ENCODE measurements around the gene ZBTB3.
"Not testable (repeated sequence)": the region's sequence is repeated elsewhere in the genome, so short reads cannot be mapped to it uniquely, and the experiment has no call there.

The ZBTB3 gene

DNA sequence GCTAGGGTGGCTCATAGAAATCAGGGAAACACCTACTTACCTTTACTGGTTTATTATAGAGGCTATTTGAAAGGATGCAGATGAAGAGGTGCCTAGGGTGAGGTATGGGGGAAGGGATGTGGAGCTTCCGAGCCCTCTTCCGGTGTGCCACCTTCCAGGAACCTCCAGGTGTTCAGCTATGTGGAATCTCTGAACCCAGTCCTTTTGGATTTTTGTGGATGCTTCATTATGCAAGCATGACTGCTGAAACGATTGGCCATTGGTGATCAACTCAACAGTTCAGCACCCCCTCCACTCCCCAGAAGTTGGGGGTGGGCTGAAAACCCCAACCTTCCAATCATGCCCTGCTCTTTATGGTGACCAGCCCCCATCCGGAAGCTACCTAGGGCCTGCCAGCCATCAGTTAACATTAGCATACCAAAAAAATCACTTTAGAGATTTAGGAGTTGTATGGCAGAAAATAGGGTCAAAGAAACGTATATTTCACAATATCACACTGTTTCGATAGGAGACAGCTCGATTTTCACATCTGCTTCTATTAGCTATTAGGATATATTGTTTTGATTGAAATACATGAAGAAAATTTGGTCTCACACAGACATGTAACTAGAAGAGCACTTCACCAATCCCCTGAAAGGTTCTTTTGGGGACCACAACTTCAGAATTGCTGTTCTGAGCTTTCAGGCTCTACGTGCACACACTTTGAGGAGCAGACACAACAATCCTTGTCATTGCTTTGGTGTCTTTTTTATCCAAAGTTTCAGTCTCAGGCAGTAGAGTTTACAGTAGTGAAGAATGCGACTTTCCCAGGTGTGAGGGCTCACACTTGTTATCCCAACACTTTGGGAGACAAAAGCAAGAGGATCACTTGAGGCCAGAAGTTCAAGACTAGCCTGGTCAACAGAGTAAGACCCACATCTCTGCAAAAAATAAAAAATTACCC lies 4.2 kb upstream of the ZBTB3 start:
- DNase-seq (ENCODE audit: low spot score), result no peak

DNA sequence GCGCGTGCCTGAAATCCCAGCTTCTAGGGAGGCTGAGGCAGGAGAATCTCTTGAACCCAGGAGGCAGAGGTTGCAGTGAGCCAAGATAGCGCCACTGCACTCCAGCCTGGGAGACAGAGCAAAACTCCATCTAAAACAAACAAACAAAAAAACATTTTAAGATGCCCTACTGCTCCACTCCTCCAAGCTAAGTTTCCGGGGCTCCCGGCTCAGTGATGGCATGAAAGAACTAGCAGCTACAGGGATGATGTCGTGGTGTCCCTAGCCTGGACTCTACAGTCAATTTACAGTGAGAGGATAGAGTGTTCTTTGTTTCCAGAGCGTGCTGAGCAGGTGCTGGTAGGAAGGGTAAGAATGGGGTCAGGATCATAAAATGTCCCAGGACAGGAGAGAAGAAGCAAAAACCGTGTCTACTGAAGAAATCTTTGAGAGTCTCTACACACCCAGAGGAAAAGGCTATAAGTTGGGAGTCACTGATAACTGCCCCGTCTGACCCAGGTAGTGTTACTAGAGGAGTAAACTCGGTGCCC lies 1.2 kb upstream of the ZBTB3 start:
- DNase-seq (ENCODE audit: low spot score), result no peak

DNA sequence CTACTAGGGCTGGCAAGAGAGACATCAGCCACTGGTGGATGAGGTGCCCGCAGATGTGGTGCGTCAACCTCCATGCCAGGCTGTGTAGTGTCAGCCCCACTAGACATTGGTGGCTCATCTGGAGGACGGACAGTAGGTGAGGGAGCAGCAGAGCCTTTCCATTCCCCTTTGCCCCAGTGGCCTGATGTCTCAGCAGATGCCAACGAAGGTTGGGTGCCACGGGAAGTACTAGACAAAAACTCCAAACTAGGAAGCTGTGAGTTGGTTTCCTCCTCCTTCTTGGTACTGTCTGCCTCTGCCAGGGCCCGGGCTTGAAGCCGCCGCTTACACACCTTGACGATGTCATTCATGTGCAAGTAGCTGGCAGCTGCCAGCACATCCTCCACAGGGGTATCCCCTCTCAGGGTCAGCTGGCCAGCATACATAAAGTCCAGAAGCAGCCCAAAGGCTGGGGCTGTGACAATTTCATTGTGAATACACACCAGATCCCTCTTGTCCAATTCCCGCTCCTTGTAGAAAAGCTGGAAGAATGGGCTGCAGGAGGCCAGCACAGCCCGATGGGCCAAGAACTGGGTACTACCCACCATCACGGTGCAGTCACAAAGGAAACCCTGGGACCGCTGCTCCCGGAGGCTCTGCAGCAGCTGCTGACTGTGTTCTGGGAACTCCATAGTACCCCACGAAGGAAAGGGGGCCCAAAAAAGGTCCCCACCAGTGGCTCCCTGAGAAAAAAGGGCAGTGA lies 795 bp downstream of the ZBTB3 start:
- DNase-seq (ENCODE audit: low spot score), result no peak

DNA sequence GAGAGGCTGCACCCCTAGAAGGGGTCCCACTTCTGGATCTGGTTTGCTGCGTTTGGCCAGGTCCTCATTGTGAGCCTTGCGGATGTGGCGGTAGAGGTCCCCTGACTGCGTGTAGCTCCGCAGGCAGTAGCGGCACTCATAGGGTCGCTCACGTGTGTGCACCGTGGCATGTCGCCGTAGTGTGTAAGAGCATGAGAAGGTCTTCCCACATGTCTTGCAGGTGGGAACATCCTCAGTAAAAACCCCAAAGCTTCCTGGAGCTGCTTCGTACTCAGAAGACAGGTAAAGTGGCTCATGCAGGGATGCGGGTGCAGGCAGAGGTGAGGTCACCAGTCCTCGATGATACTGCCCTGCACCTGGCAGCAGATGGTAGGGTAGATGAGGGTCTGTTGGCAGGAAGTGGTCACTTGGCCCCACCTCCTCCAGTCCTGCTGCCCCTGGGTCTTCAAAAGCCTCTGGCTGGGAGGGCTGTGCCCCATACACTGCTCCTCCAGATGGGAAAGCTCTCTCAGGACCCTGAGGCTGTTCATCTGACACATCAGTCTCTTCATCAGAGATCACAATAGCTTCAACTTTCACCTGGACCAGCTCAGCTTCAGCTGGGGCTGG lies 1.7 kb downstream of the ZBTB3 start:
- DNase-seq (ENCODE audit: low spot score), result no peak

DNA sequence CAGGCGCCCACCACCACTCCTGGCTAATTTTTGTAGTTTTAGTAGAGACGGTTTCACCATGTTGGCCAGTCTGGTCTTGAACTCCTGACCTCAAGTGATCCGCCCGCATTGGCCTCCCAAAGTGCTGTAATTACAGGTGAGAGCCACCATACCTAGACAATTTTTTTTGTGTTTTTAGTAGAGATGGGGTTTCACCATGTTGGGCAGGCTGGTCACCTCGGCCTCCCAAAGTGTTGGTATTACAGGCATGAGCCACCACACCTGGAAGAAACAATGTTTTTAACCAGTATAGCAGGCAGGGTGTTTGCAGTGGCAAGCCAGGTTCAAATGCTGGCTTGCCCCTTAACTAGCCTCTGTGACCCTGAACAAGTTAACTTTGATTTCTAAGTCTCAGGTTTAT lies 4.0 kb downstream of the ZBTB3 start:
- DNase-seq (ENCODE audit: low spot score), result not testable (repeated sequence)

DNA sequence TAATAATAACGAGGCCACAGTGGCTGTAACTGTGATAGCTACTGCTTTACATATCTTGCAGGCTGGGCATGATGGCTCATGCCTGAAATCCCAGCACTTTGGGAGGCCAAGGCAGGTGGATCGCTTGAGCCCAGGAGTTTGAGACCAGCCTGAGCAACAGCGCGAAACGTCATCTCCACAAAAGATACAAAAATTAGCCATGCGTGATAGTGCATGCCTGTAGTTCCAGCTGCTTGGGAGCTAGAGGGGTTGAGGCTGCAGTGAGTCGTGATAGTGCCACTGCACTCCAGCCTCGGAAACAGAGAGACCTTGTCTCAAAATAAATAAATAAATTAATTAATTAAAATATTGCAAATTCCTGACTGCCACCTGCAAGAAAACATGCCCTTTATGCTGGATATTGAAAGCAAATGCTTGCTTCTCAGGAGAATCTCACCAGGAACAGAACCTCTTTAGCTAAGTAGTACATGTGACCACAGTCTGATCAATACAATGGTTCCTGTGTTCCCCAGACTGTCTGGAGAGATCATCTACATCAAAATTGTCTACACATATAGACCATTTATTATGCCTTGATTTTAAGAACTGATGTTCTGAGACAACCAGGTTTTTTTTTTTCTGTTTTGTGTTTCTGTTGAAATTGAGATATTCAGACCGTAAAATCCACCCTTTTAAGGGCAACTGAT lies 6.3 kb downstream of the ZBTB3 start:
- DNase-seq (ENCODE audit: low spot score), result no peak

DNA sequence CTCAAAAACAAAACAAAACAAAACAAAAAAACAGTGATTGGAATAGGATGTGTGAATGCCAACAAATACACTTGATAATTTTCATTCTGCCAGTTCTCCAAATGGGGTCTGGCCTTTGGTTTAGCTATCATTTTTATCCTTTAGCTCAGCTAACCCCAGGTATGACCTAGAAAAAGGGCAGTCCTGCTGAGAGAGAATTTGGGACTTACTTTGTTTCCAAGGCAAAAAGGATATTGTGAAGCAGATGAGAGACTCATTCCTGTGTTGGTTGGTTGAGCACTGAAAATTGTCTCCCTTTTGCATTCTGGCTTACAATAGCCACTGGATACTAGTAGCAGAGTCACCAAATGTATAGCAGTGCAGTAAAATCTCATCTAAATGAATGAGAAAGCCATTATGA lies 16.8 kb downstream of the ZBTB3 start:
- no peak for DNase-seq (ENCODE audit: low spot score)

DNA sequence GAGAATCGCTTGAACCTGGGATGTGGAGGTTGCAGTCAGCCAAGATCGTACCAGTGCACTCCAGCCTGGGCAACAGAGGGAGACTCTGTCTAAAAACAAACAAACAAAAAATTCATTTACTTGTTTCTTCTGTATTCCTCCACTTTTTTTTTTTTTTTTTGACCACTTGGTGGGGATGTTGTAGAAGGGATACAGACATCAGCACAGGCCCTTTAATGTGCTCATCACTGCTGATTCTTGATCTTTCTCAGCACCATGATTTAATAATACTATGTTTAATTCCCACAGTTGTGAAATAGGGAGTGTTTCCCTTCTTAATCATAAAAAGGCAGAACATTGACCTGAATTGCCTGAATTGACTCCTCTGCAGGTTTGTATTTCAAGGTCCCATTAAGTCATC lies 21.1 kb downstream of the ZBTB3 start:
- DNase-seq (ENCODE audit: low spot score), result no peak

DNA sequence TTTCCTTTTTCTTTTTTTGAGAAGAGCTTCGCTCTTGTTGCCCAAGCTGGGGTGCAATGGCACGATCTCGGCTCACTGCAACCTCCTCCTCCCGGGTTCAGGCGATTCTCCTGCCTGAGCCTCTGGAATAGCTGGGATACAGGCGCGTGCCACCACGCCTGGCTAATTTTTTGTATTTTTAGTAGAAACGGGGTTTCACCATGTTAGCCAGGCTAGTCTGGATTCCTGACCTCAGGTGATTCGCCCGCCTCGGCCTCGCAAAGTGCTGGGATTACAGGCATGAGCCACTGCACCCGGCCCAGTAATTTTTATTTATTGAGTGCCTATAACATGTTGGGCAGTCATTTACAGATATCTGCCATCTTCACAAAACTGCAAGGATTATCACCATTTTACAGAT lies 23.9 kb downstream of the ZBTB3 start:
- DNase-seq (ENCODE audit: low spot score), result not testable (repeated sequence)

DNA sequence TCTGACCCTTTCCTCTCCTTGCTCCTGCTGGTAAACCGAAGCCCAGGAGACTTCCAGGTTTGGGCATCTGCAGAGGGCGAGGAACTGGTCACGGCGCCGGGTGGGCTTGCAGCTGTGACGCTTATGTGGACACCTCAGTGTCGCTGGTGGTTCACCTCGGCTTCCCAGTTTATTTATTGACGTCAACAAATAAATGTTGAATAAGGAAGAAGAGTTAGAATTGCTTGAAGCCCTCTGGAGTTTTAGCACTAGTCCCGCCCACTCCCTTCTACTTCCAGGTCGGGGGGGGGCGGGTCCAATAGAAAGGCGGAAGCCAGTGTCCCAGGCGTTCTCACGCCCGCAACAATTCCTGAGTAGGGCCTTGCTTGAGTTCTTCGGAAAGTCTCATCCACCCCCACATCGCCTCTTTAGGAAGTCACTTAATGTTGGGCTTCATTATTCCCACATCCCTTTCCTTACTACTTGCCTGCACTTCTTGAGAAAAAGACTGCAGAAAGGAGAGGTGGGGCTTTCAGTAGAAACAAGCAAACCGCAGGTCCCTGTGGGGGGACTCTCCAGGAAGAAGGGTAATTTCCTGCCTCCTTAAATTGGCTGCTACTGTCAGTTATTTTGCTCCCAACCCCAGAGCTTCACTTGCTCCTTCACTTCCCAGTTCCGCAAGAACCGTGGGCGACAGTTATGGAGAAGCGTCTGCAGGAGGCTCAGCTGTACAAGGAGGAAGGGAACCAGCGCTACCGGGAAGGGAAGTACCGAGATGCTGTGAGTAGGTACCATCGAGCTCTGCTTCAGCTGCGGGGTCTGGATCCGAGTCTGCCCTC lies 25.6 kb downstream of the ZBTB3 start, which contains the start of gene TTC9C:
Gene TTC9C (plus strand): TSS at position 316 of the 818 bp plus-strand sequence. CDS start 363 bp downstream, at position 679.
- peak; percentile 86 for DNase-seq (ENCODE audit: low spot score)

DNA sequence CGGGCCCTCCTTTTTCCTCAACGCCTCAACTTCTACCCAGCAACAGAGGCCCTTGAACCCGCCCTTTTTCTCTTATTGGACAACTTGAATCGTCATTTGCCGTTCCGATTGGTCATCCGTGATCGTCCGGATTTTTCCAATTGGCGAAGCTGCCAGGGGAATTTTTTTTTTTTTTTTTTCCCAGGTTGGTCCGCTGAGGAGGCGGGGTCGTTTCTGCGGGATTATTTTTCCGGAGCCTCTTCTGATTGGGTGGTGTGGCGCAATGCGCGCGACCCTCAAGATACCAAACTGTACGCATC lies 26.1 kb downstream of the ZBTB3 start:
- DNase-seq (ENCODE audit: low spot score), result peak; percentile 89

DNA sequence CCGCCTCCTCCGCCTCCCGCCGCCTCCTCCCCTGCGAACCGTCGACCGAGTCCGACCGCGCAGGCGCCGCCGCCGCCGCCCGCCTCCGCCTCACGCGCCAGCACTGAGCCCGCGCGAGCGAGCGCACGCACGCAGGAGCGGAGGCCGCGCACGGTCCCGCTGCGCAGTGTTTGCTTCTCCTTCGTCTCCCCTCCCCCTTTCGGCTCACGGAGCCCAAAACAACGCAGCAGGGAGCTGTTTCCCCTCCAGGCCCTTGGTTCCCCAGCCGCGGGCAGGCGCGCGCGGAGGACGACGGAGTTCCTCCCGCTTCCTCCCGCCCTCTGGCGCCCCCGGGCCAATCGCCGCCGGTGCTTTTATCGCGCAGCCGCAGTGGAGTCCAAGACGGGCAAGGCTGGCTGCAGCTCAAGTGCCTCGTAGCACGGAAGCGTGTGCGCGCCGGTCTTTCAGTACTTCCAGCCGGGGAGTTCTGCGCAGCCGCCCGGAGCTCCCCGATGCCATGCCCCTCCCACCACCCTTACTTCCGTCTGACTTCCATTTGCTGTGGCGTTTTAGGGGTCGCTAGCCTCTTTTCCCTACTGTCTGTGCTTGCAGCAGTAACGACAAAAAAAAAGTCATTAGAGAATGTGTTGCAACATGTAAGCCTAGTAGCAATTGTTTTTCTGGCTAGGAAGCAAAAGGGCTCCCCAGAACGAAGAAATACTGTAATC lies 26.6 kb downstream of the ZBTB3 start, which contains the start of gene HNRNPUL2:
Gene HNRNPUL2 (minus strand): TSS at position 293 of the 707 bp plus-strand sequence. CDS start 301 bp downstream, outside the sequence.
- DNase-seq (ENCODE audit: low spot score), result peak; percentile 99

DNA sequence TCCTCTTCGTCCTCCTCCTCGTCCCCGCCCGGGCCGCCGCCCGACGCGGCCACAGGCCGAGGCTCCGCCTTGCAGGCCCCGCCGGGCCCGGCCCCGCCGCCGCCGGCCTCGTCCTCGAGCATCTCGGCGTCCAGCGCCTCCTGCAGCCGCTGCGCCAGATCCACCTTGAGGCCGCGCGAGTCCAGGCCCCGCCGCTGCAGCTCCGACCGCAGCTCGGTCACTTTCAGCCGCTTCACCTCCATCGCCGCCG lies 27.1 kb downstream of the ZBTB3 start:
- no peak for DNase-seq (ENCODE audit: low spot score)

DNA sequence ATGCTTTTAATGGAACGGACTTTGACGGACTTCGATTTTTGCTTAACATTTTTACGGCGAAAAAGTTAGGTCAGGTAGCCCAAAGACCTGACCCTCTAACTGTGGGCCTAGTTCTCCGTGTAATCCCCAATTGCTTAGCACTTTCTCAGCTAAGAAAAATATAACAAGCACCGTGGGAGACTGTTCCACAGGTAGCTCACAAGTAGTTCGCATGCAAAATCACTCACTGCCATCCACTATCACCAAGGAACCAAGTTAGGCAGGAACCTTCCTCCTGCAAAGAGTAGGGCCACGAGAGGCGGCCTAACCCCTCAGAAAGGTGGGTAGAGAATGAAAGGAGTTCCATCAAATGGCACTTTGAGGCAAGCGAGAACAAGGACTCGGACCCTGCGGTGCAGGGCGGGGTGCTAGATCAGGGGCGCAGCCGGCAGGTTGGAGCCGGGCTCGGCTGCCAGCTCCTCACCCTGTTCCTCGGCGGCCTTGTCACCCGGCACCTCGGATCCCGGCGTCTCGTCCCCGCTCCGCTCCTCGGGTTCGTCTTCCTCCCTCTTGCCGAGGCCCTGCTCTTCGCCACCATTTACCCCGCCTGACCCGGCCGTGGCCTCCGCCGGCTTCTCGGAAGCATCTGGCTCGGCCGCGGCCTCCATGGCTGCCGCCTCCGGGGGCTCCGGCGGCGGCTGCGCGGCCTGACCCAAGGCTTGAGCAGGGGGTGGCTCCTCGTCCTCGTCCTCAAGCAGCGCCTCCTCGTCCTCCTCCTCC lies 27.6 kb downstream of the ZBTB3 start:
- no peak for DNase-seq (ENCODE audit: low spot score)

DNA sequence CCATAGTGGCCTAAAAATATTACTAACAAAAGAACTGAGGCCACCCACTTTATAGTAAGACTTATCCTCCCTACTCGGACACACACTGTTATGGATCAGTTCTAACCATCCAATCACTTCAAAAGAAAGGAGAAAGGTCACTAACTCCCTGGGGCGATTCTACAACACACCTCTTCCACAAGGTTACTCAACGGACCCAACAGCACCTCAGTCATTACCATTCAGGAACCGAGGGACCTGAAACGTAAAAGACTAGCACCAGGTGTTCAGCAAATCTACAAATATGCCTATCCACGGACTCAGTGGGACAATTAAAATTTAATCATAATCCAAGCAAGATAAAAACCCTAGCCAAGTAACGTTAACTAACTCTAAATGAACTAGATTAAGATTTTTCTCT lies 28.3 kb downstream of the ZBTB3 start:
- DNase-seq (ENCODE audit: low spot score), result no peak

DNA sequence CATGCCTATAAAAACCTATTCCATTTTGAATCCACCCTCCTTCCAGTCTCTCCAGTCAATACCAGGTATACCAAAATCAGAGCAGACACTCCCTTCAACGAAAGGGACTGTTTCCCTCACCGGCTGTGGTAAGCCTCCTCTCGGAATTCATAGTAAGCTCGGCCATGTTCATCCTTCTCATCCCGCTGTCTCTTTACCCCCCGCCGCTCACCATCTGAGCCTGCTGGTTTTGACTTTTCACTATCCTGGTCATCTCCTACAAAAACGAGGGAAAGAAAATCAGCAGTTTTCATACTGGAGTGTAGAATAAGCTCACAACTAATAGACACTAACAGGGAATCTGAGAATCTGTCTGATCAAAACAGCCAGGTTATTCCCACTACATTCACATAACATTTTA lies 29.8 kb downstream of the ZBTB3 start:
- no peak for DNase-seq (ENCODE audit: low spot score)

DNA sequence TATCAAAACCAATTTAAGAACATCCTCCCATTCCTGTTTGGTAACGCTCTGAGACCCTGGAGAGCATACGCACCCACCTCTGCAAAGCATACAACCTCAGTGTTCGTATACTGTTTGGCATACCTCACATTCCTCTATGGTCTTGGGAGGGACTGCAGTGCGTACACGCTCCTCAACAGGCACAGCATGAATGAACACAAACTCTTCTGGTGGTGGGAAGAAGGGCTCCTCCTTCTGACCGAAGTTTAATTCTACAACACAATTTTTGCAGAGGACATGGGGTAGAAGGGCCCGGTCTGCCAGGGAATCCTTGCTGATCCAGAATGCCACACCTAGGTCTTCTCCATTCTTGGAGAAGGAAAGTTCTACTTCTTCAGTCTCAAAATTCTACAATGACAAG lies 32.0 kb downstream of the ZBTB3 start:
- DNase-seq (ENCODE audit: low spot score), result peak; percentile 48

DNA sequence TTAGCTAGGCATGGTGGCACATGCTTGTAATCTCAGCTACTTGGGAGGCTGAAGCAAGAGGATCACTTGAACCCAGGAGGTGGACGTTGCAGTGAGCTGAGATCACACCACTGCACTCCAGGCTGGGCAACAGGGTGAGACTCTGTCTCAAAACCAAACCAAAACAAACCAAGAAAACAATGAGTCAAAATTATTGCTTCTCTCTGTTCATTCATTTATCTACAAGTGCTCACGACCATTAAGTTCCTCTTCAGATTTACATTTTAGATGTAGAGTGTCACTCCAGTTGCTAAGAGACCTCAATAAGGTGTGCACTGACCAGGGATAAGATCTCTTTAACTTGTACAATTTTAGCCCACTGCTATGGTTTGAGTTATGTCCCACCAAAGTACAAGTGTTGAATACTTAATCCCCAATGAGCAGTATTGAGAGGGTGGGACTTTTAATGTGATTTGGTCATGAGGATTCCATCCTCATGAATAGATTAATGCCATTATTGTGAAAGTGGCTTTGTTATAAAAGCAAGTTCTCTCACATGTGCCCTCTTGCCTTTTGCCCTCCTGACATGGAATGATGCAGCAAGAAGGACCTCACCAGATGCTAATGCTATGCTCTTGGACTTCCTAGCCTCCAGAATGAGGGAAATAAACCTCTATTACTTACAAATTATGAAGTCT lies 34.5 kb downstream of the ZBTB3 start:
- no peak for DNase-seq (ENCODE audit: low spot score)

DNA sequence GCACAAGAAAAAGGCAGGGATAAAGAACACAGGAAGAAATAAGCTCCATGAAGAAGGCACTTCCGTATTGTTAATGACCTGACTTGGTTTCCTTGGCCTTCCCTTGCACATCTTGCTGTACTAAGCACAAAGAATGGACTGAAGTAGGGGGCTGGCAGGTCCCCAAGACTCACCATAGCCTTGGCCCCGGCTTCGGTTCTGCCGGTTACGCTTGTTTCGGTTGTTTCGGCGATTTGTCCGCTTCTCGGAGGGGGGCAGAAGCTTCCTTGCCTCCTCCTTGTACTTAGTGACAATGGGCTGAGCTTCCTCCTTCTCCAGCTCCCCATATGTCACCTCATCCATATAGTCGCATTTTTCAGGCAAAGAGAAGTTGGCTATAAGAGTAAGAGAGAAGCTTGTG lies 37.1 kb downstream of the ZBTB3 start:
- no peak for DNase-seq (ENCODE audit: low spot score)

Data from ecto neural progenitor cell (in vitro differentiated cells).